Hepatocyte (in vitro differentiated cells): Measurements from ENCODE around the gene SIRT7. TPM values are rescaled to one million over a fixed set of nuclear protein-coding genes. Genes with fewer than 3 reads are reported as not detected.

ENCODE experiments used
- DNase-seq: peaks from one replicate; pipeline ENCODE4 v3.0.0-alpha.2; 2016; ENCODE audit warnings: low spot score
- H2AFZ ChIP-seq: fragments of 200-600 bp; sonication (generic); 2 replicates; pipeline ENCODE4 v1.6.0; 2016; ENCODE audit warnings: antibody characterized with exemption, mild to moderate bottlenecking
- H3K27ac ChIP-seq: fragments of 200-600 bp; sonication (generic); 2 replicates; pipeline ENCODE4 v1.5.1; 2016; ENCODE audit warnings: mild to moderate bottlenecking
- H3K27me3 ChIP-seq: fragments of 200-600 bp; sonication (generic); 2 replicates; pipeline ENCODE4 v1.6.1; 2016
- H3K36me3 ChIP-seq: fragments of 200-600 bp; sonication (generic); replicated peaks from 2 replicates; pipeline ENCODE4 v1.5.1; 2016; ENCODE audit warnings: low read depth; ENCODE audit not compliant: insufficient read depth
- H3K4me1 ChIP-seq: fragments of 200-600 bp; sonication (generic); 2 replicates; pipeline ENCODE4 v1.5.1; 2016; ENCODE audit warnings: mild to moderate bottlenecking, moderate library complexity; ENCODE audit not compliant: insufficient read depth
- H3K4me2 ChIP-seq: fragments of 200-600 bp; sonication (generic); 2 replicates; pipeline ENCODE4 v1.6.0; 2016
- H3K4me3 ChIP-seq: fragments of 200-600 bp; sonication (generic); 2 replicates; pipeline ENCODE4 v1.5.1; 2016; ENCODE audit warnings: mild to moderate bottlenecking
- H3K79me2 ChIP-seq: fragments of 200-600 bp; sonication (generic); 2 replicates; pipeline ENCODE4 v1.6.0; 2017; ENCODE audit warnings: mild to moderate bottlenecking
- H3K9me2 ChIP-seq: fragments of 200-600 bp; sonication (generic); replicated peaks from 2 replicates; pipeline ENCODE4 v1.6.0; 2017; ENCODE audit warnings: mild to moderate bottlenecking; ENCODE audit not compliant: insufficient read depth
- H3K9me3 ChIP-seq: fragments of 200-600 bp; sonication (generic); 2 replicates; pipeline ENCODE4 v1.5.1; 2016; ENCODE audit warnings: low read depth, mild to moderate bottlenecking
- H4K20me1 ChIP-seq: fragments of 200-600 bp; sonication (generic); 2 replicates; pipeline ENCODE4 v1.6.0; 2016; ENCODE audit warnings: mild to moderate bottlenecking; ENCODE audit not compliant: insufficient read depth, poor library complexity, severe bottlenecking
- EZH2 ChIP-seq: fragments of 200-600 bp; sonication (generic); IDR thresholded peaks from 2 replicates; pipeline ENCODE4 v1.6.1; 2016; ENCODE audit warnings: antibody characterized with exemption, mild to moderate bottlenecking, borderline replicate concordance
- EZH2phosphoT487 ChIP-seq: fragments of 200-600 bp; sonication (generic); IDR thresholded peaks from one replicate; pipeline ENCODE4 v1.6.1; 2018; ENCODE audit warnings: antibody characterized with exemption, mild to moderate bottlenecking, low read depth, moderate library complexity; ENCODE audit not compliant: unreplicated experiment, severe bottlenecking
- WGBS: methylation state at CpG from one replicate; pipeline ENCODE4 v1.1.6; 2016; ENCODE audit warnings: low lambda C conversion rate; ENCODE audit errors: missing lambda C conversion rate; 5-methylcytosine and 5-hydroxymethylcytosine counted together
- polyA plus RNA-seq: library from polyadenylated mRNA; unstranded; fragments of >200 nt; fragmentation: Nextera tagmentation; extraction: Ambion mirVana; gene quantifications from 2 replicates; pipeline ENCODE4 v1.2.1, GENCODE V29; 2016
- total RNA-seq: library from RNA; depleted of rRNA; stranded (reverse); fragments of >200 nt; gene quantifications from 2 replicates; pipeline ENCODE4 v1.2.3, GENCODE V29; 2014
- TF ChIP-seq, protein P1 (sequence below): fragments of 200-600 bp; sonication (generic); IDR thresholded peaks from 2 replicates; pipeline ENCODE4 v1.5.1; 2016; ENCODE audit warnings: antibody characterized with exemption, mild to moderate bottlenecking; ENCODE audit not compliant: poor library complexity

SIRT7 gene
- total and polyA plus RNA-seq, 2 experiments from 2014 or later, result 16.5 to 35.2 TPM

DNA sequence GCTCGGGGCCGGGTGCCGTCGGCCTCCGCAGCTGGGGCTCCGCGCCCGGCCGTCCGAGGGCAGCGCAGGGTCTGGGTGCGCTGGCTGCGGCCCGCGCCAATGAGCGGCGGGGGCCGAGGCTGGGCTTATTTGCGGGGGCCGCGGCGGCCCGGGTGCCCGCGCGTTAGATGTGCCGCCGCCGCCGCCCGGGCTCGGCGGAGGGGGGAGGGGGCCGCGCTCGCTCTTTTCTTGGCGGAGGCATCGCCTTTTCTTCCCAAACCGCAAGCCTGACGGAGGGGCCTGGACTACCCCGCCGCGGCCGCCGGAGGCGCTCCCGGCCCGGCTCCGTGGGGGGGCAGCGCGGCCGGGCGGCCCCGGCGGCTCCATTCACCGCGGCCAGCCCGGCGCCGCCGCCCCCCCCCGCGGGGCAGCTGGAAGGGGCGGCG, 43.1 kb upstream of the SIRT7 start, which contains the start of gene NOTUM:
TSS of gene NOTUM (minus strand) at position 101 of the 425 bp plus-strand sequence. CDS start 278 bp downstream, outside the sequence.
- WGBS, result under 1% methylated on average over 31 of the region's 65 CpGs
- H3K4me1 ChIP-seq, result peaks cover 12% of the 10 kb centered on the region
- H3K4me3 ChIP-seq, result peak within 1 kb of the TSS; percentile 39
- H4K20me1 ChIP-seq, result no peaks in the 10 kb centered on the region
- H3K4me2 ChIP-seq, result peak within 1 kb of the TSS; percentile 90
- H3K9me3 ChIP-seq, result no peaks in the 10 kb centered on the region
- no peaks in the 10 kb centered on the region for H3K36me3 ChIP-seq
- H3K9me2 ChIP-seq, result no peaks in the 10 kb centered on the region
- peak; percentile 73 for DNase-seq
- H2AFZ ChIP-seq, result peak within 1 kb of the TSS; percentile 52
- peaks cover 62% of the 10 kb centered on the region for H3K27me3 ChIP-seq
- no peak within 1 kb of the TSS for H3K27ac ChIP-seq
- TF ChIP-seq EZH2 (no peak), EZH2phosphoT487 (no peak)
- TF ChIP-seq, protein P1, sequence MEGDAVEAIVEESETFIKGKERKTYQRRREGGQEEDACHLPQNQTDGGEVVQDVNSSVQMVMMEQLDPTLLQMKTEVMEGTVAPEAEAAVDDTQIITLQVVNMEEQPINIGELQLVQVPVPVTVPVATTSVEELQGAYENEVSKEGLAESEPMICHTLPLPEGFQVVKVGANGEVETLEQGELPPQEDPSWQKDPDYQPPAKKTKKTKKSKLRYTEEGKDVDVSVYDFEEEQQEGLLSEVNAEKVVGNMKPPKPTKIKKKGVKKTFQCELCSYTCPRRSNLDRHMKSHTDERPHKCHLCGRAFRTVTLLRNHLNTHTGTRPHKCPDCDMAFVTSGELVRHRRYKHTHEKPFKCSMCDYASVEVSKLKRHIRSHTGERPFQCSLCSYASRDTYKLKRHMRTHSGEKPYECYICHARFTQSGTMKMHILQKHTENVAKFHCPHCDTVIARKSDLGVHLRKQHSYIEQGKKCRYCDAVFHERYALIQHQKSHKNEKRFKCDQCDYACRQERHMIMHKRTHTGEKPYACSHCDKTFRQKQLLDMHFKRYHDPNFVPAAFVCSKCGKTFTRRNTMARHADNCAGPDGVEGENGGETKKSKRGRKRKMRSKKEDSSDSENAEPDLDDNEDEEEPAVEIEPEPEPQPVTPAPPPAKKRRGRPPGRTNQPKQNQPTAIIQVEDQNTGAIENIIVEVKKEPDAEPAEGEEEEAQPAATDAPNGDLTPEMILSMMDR, result no peak
- no peaks in the 10 kb centered on the region for H3K79me2 ChIP-seq

DNA sequence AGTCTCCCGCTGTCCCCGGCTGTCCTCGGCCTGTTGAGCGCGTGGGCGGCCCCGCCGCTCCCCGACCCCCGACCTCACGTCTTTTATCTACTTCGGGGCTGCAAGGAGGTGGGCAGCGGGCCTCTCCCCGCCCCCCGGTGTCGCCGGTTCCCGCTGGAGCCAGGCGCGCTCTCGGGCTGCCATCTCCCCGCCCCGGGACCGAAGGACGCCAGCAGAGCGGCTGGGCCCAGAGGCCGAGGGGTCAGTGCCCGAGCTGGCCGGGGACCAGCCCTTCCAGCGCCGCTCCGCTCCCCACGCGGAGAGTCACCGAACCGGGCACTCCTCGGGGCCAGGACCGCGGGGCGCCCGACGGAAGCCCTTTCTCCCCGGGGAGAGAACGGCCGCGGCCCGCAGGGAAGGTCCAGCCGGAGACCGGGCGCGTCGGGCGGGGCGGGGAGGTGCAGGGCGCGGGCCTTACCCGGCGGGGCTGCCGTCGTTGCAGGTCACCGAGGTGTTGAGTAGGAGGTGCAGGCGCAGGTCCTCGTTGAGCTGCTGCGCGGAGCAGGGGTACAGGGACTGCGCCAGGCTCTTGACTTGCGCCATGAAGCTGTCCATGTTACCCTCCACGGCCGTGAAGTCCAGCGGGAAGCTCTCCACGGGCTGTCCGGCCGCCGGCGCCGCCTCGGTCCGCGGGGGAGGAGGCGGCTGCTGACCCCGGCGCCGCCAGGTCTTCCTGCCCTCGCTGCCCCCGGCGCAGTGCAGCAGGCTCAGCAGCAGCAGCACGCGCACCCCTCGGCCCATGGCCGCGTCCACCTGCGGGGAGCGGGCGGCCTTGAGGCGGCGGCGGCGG, 42.4 kb upstream of the SIRT7 start:
- DNase-seq, result no peak
- no peaks in the 10 kb centered on the region for H3K79me2 ChIP-seq

DNA sequence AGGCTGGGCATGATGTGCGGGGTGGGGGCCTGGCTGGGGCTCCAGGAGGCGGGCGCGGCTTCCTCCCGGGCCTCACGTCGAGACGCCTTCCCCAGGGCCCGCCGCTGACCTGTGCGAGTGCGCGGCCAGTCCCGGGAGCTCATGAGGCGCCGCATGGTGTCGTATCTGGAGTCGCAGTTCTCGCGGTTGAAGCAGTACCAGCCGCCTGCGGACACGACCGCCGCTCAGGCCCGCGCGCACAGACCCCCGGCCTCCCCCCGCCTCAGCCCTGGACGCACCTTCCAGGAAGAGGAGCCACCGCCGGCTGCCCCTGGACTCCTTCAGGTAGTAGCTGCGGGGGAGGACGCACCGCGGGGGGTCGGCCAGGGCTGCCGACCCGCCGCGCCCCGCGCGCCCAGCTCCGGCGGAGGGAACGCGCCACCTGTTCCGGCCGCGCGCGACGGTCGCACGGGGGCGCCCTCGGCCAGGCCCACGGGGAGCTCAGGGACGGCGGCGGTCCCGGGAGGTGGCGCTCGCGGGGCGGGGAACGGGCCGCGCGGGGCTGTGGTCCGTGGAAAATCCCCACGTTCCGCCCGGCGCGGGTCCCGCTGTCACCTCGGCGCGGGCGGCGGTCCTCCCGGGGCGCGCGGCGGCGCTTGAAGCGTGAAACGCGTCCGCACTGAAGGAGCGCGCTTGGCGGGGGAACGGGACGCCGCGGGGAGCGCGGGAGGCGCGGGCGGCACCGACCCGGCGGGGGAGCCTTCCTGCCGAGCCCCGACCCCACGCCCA, 41.6 kb upstream of the SIRT7 start:
- Histone ChIP-seq H3K4me1 (peaks cover 12% of the 10 kb centered on the region), H3K9me2 (no peaks in the 10 kb centered on the region), H2AFZ (peak overlapping the region; percentile 71), H3K36me3 (no peaks in the 10 kb centered on the region), H3K27me3 (peaks cover 60% of the 10 kb centered on the region), H3K4me2 (peak overlapping the region; percentile 90), H3K79me2 (no peaks in the 10 kb centered on the region), H4K20me1 (no peaks in the 10 kb centered on the region), H3K27ac (no peak overlapping the region), H3K4me3 (peak overlapping the region; percentile 39), H3K9me3 (no peaks in the 10 kb centered on the region)
- WGBS, result 8% methylated on average over 49 of the region's 112 CpGs
- peak; percentile 83 for DNase-seq
- TF ChIP-seq, protein P1, result peak; percentile 72
- TF ChIP-seq EZH2, result no peak

More for the DNA sequence above, 42.4 kb upstream of the SIRT7 start:
- peak overlapping the region; percentile 52 for H2AFZ ChIP-seq
- 1% methylated on average over 39 of the region's 98 CpGs for WGBS
- TF ChIP-seq, protein P1, result no peak
- TF ChIP-seq EZH2 (peak; percentile 100), EZH2phosphoT487 (peak; percentile 49)
- no peak overlapping the region for H3K27ac ChIP-seq
- no peaks in the 10 kb centered on the region for H3K9me2 ChIP-seq
- H3K27me3 ChIP-seq, result peaks cover 62% of the 10 kb centered on the region
- peak overlapping the region; percentile 90 for H3K4me2 ChIP-seq
- peak overlapping the region; percentile 39 for H3K4me3 ChIP-seq
- H3K9me3 ChIP-seq, result no peaks in the 10 kb centered on the region
- H3K4me1 ChIP-seq, result peaks cover 12% of the 10 kb centered on the region
- no peaks in the 10 kb centered on the region for H4K20me1 ChIP-seq
- no peaks in the 10 kb centered on the region for H3K36me3 ChIP-seq
